Measurements from ENCODE around the gene CCNC. TPM values are rescaled to one million over a fixed set of nuclear protein-coding genes. Genes with fewer than 3 reads are reported as not detected.

The CCNC gene
- total and polyA plus RNA-seq, 2 of the 13 experiments (the other 11 are each of a cell fraction or from before 2014, with no cell fraction given): 69.6 to 141 TPM

DNA sequence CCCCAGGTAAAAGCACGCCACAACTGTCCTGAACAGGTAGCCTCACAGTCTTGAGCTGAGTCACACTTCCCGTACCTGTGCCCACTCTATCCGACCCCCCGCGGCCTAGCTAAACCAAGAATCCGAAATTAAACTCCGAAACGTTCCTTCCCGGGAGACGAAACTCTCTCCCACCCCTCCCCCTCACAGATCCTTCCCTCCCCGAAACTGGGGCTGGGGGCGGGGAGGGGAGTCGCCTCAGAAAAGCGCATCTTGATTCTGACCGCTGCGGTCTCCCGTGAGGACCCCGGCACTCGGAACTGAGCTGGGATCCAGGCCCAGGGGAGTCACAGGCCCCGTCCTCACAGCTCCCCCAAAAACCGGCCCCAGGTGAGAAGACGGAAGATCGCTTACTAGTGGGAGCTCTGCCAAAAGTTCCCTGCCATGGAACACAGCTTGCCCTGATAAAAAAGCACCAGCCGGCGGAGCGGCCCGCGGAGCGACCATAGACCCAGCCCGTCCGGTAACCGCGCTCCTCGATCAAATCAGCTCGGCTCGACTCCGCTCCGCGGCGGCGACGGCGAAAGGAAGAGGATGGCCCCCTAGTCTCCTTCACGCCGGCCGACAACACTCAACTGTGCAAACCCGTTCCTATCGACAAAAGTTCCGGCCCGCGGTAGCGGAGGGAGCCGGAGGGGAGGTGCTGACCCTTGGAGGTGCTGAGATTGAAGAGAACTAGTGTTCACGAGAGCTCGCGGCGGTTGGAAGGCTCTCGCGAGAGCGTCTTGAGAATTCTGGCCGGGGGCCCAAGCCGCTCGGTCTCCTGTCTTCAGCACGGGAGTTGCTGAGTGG lies at the start of gene CCNC (continued):
- peak; percentile 84; the same call in 1 of the 2 replicates for TF ChIP-seq SATB2 (CRISPR knock-in tag; IDR thresholded peaks at IDR 0.05)
- TF ChIP-seq, protein P1, sequence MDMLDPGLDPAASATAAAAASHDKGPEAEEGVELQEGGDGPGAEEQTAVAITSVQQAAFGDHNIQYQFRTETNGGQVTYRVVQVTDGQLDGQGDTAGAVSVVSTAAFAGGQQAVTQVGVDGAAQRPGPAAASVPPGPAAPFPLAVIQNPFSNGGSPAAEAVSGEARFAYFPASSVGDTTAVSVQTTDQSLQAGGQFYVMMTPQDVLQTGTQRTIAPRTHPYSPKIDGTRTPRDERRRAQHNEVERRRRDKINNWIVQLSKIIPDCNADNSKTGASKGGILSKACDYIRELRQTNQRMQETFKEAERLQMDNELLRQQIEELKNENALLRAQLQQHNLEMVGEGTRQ (IDR thresholded peaks at IDR 0.05; ENCODE audit: low read depth, low read length): no peak
- TF ChIP-seq, protein P1 (CRISPR knock-in tag; IDR thresholded peaks at IDR 0.05; ENCODE audit: borderline replicate concordance): no peak
- no peak for TF ChIP-seq NFE2L2 (IDR thresholded peaks at IDR 0.05; ENCODE audit: low read length)
- no peak; the same call in 1 of the 2 replicates for TF ChIP-seq ZNF598 (CRISPR knock-in tag; IDR thresholded peaks at IDR 0.05; ENCODE audit: borderline replicate concordance)
- TF ChIP-seq ZNF792 (CRISPR knock-in tag; IDR thresholded peaks at IDR 0.05): peak; percentile 96
- TF ChIP-seq BRD4 (CRISPR knock-in tag; IDR thresholded peaks at IDR 0.05): peak; percentile 75; the same call in 1 of the 2 replicates
- TF ChIP-seq ATF1 (CRISPR knock-in tag; IDR thresholded peaks at IDR 0.05): peak; percentile 49; the same call in 1 of the 2 replicates
- TF ChIP-seq SNRNP70 (IDR thresholded peaks at IDR 0.05; ENCODE audit: low read depth, low read length): no peak
- no peak for TF ChIP-seq ZNF484 (CRISPR knock-in tag; IDR thresholded peaks at IDR 0.05; ENCODE audit: borderline replicate concordance, low read depth)
- peak; percentile 23; the same call in 1 of the 2 replicates for TF ChIP-seq BHLHE40 (IDR thresholded peaks at IDR 0.05; ENCODE audit: low read length)
- peak; percentile 94 for TF ChIP-seq ZNF205 (CRISPR knock-in tag; IDR thresholded peaks at IDR 0.05)
- no peak for TF ChIP-seq HNRNPK (IDR thresholded peaks at IDR 0.05; ENCODE audit: low read depth, low read length, poor library complexity, severe bottlenecking)
- 0 out of 2 replicates have a peak, but pooled peaks have one; percentile 32 for TF ChIP-seq ZNF780A (CRISPR knock-in tag; IDR thresholded peaks at IDR 0.05)
- TF ChIP-seq, protein P2, sequence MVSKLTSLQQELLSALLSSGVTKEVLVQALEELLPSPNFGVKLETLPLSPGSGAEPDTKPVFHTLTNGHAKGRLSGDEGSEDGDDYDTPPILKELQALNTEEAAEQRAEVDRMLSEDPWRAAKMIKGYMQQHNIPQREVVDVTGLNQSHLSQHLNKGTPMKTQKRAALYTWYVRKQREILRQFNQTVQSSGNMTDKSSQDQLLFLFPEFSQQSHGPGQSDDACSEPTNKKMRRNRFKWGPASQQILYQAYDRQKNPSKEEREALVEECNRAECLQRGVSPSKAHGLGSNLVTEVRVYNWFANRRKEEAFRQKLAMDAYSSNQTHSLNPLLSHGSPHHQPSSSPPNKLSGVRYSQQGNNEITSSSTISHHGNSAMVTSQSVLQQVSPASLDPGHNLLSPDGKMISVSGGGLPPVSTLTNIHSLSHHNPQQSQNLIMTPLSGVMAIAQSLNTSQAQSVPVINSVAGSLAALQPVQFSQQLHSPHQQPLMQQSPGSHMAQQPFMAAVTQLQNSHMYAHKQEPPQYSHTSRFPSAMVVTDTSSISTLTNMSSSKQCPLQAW (CRISPR knock-in tag; IDR thresholded peaks at IDR 0.05): peak; percentile 90
- TF ChIP-seq BCL6 (CRISPR knock-in tag; IDR thresholded peaks at IDR 0.05): peak; percentile 59; the same call in 1 of the 2 replicates
- no peak for TF ChIP-seq PAWR (CRISPR knock-in tag; IDR thresholded peaks at IDR 0.05; ENCODE audit: borderline replicate concordance)
- TF ChIP-seq HDAC6 (IDR thresholded peaks at IDR 0.05; ENCODE audit: low read depth, low read length): no peak
- TF ChIP-seq, protein P3, sequence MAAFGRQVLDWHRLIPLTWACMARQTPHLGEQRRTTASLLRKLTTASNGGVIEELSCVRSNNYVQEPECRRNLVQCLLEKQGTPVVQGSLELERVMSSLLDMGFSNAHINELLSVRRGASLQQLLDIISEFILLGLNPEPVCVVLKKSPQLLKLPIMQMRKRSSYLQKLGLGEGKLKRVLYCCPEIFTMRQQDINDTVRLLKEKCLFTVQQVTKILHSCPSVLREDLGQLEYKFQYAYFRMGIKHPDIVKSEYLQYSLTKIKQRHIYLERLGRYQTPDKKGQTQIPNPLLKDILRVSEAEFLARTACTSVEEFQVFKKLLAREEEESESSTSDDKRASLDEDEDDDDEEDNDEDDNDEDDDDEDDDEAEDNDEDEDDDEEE (CRISPR knock-in tag; IDR thresholded peaks at IDR 0.05): no peak; the same call in 1 of the 2 replicates
- TF ChIP-seq, protein P4, sequence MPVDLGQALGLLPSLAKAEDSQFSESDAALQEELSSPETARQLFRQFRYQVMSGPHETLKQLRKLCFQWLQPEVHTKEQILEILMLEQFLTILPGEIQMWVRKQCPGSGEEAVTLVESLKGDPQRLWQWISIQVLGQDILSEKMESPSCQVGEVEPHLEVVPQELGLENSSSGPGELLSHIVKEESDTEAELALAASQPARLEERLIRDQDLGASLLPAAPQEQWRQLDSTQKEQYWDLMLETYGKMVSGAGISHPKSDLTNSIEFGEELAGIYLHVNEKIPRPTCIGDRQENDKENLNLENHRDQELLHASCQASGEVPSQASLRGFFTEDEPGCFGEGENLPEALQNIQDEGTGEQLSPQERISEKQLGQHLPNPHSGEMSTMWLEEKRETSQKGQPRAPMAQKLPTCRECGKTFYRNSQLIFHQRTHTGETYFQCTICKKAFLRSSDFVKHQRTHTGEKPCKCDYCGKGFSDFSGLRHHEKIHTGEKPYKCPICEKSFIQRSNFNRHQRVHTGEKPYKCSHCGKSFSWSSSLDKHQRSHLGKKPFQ (CRISPR knock-in tag; IDR thresholded peaks at IDR 0.05; ENCODE audit: insufficient replicate concordance): peak; percentile 66
- TF ChIP-seq NCOA1 (CRISPR knock-in tag; IDR thresholded peaks at IDR 0.05): peak; percentile 40; the same call in 1 of the 2 replicates
- TF ChIP-seq ZNF543 (CRISPR knock-in tag; IDR thresholded peaks at IDR 0.05): 0 out of 2 replicates have a peak, but pooled peaks have one; percentile 75
- TF ChIP-seq KLF6 (CRISPR knock-in tag; IDR thresholded peaks at IDR 0.05): peak; percentile 97; the same call in 1 of the 2 replicates
